GM12874 (cell line): ENCODE results near the gene LAMP1.

Source experiments
- TF ChIP-seq, protein P1 (sequence below): IDR thresholded peaks from 2 replicates; pipeline ENCODE4 v1.5.1; 2011; ENCODE audit warnings: low read depth, mild to moderate bottlenecking, control low read depth, low read length, moderate library complexity; ENCODE audit not compliant: insufficient read depth

LAMP1 gene

DNA sequence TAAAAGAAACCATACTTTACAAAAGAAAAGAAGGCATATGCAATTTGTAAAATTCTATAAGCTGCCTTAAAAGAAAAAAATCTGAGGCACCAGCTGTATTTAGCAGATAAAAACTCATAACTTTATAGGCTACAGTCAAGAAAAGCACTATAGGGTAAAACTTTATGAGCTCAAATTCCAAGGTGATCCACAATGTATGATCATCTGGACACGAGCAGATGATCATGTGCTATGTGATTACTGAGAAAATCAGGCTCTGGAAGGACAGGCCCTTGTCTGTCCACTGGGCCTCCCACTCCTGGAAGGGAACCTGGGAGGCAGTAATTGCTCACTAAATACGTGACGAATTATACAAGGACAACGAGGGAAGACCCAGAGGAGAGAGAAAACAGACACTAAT lies 59.6 kb downstream of the LAMP1 start:
- TF ChIP-seq, protein P1, sequence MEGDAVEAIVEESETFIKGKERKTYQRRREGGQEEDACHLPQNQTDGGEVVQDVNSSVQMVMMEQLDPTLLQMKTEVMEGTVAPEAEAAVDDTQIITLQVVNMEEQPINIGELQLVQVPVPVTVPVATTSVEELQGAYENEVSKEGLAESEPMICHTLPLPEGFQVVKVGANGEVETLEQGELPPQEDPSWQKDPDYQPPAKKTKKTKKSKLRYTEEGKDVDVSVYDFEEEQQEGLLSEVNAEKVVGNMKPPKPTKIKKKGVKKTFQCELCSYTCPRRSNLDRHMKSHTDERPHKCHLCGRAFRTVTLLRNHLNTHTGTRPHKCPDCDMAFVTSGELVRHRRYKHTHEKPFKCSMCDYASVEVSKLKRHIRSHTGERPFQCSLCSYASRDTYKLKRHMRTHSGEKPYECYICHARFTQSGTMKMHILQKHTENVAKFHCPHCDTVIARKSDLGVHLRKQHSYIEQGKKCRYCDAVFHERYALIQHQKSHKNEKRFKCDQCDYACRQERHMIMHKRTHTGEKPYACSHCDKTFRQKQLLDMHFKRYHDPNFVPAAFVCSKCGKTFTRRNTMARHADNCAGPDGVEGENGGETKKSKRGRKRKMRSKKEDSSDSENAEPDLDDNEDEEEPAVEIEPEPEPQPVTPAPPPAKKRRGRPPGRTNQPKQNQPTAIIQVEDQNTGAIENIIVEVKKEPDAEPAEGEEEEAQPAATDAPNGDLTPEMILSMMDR = no peak

DNA sequence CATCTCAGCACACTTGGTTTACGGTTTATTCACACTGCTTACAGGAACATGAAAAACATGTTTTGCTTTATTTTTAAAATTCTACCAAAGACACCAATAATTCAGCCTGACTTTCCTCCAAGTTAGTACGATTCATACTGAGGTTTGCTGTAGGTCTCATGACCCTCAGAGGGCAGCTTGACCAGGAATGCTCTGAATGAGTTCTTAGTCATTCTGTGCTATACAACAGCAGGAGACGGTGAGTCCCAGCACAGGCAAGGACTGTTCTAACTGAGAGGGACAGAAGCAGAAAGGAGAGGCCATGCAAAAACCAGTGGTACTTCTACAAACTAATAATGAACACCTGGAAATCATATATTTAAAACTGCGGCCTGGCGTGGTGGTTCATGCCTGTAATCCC lies 60.5 kb downstream of the LAMP1 start:
- TF ChIP-seq, protein P1 = no peak

DNA sequence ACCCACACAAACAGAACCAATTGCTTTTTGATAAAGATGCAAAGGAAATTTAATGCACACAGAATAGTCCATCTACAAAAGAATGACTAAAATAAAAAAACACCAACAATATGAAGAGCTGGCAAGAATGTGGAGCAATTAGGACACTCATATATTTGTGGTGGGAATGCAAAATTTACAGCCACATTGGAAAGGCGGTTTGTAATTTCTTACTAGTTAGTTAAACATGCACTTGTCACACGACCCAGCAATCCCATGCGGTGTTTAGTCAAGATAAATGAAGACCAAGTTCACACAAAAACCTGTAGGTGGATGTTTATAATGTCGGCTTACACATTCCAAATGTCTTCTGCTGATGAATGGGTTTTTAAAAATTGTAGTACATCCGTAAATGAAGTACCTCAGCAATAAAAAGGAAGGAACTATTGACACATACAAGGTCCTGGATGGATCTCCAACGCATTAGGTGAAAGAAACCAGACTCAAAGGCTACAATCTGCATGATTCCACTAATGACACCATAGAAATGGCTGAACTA lies 61.7 kb downstream of the LAMP1 start:
- TF ChIP-seq, protein P1 = no peak

- TF ChIP-seq, protein P1 = no peak
These were observed 62.5 kb downstream of the LAMP1 start for GRCh38 chr13:113359571-113359970.

- TF ChIP-seq, protein P1 = no peak
These were observed 63.4 kb downstream of the LAMP1 start for GRCh38 chr13:113360446-113360845.

DNA sequence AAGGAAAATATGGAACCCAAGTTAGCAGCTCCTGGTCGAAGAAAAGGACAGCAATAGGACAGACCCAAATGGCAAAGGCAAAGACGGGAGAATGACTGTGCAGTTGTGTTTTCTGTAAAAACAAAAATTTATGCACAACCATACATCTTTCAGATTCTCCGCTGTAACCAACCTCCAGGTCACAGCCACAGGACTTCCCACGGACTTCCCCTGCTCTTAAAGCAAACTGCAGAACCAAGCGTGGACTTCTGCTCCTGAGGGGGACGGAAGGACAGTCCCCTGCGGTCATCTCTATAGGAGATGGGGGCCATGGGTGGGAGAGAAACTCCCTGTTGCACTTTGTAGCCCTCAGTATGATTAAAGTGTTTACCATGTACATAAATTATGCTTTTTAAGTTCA lies 64.4 kb downstream of the LAMP1 start:
- TF ChIP-seq, protein P1 = no peak

DNA sequence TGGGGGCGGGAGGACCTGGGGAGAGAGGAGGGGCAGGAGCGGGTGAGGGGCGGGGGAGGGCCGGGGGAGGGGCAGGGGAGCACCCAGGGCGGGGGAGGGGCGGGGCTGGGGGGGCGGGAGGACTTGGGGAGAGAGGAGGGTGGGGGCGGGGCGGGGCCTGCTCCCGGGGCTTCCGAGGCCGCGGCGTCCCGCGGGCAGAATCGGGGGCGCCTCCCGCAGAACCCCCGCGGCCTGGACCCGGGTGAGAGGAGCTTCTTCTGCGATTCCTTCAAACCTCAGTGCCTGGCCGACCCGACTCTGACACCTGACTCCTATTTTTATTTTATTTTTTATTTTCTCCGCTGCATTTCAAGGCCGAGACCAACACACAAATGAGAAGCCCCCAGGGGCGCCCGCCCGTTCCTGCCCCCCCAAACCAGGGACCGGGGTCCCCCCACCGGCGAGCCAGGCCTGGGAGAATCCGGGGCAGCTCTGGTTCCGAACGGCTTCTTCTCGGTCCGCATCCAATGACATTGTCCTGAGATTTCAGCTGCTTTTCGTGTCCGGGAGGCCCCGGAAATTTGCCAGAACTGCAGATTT lies 67.4 kb downstream of the LAMP1 start:
- TF ChIP-seq, protein P1 = no peak
